KMS-11 (cell line): ENCODE data around the gene IL20RB.

Experiments used
- H2AFZ ChIP-seq: fragments of 200-600 bp; sonication (generic); 2 replicates; pipeline ENCODE4 v1.6.1; 2016; ENCODE audit warnings: antibody characterized with exemption, mixed run types, low read depth
- H3K27ac ChIP-seq: fragments of 200-600 bp; sonication (generic); 2 replicates; pipeline ENCODE4 v1.6.1; 2016; ENCODE audit warnings: mild to moderate bottlenecking, mixed run types
- H3K27me3 ChIP-seq: fragments of 200-600 bp; sonication (generic); 2 replicates; pipeline ENCODE4 v1.6.1; 2017; ENCODE audit warnings: mild to moderate bottlenecking, low read depth, mixed run types, moderate library complexity; ENCODE audit not compliant: insufficient read depth
- H3K36me3 ChIP-seq: fragments of 200-600 bp; sonication (generic); 2 replicates; pipeline ENCODE4 v1.6.1; 2017; ENCODE audit warnings: mild to moderate bottlenecking, mixed run types; ENCODE audit not compliant: insufficient read depth
- H3K4me1 ChIP-seq: fragments of 200-600 bp; sonication (generic); 2 replicates; pipeline ENCODE4 v1.6.1; 2016; ENCODE audit warnings: mild to moderate bottlenecking, low read depth, mixed run types; ENCODE audit not compliant: poor library complexity, severe bottlenecking
- H3K4me2 ChIP-seq: fragments of 200-600 bp; sonication (generic); 2 replicates; pipeline ENCODE4 v1.7.0; 2016; ENCODE audit warnings: mild to moderate bottlenecking, mixed run types
- H3K4me3 ChIP-seq: fragments of 200-600 bp; sonication (generic); IDR thresholded peaks from 2 replicates; pipeline ENCODE4 v1.6.1; 2017; ENCODE audit warnings: low read depth, low read length, mixed read lengths; ENCODE audit not compliant: insufficient read depth
- H3K79me2 ChIP-seq: fragments of 200-600 bp; sonication (generic); 2 replicates; pipeline ENCODE4 v1.6.1; 2016; ENCODE audit warnings: low read depth, mixed run types; ENCODE audit not compliant: insufficient read depth
- H3K9ac ChIP-seq: fragments of 200-600 bp; sonication (generic); 2 replicates; pipeline ENCODE4 v1.6.1; 2016; ENCODE audit warnings: mild to moderate bottlenecking, mixed run types
- H4K20me1 ChIP-seq: fragments of 200-600 bp; sonication (generic); 2 replicates; pipeline ENCODE4 v1.6.1; 2016; ENCODE audit warnings: mild to moderate bottlenecking, mixed run types; ENCODE audit not compliant: insufficient read depth
- TF ChIP-seq, protein P1 (sequence below): fragments of 200-600 bp; sonication (generic); conservative IDR thresholded peaks from 2 replicates; pipeline ENCODE4 v1.6.1; 2017; ENCODE audit warnings: low read depth, mild to moderate bottlenecking, antibody characterized with exemption, low read length, moderate library complexity, mixed read lengths

IL20RB gene

DNA sequence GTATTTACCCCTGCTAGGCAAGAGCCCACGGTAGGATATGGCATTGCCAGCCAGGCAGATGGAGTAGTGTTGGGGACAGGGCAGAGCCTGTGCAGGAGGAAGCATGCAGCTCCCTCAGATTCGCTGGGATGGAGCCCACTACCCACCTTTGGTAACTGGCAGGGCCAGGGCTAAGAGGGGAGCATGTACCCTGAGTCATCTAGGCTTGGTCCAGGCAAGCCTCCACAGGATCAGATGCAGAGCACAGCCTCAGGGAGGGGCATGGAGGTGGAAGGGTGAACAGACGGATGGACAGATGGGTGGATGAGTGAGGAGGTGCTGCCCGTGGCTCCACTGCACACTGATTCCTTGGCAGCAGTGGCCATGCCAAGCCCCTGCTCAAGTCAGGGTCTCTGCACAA lies 33.0 kb downstream of the IL20RB start:
- Histone ChIP-seq H3K27ac (no peak overlapping the region), H3K4me3 (no peak overlapping the region), H3K36me3 (no peaks in the 10 kb centered on the region), H3K4me1 (no peaks in the 10 kb centered on the region), H3K79me2 (no peaks in the 10 kb centered on the region), H3K4me2 (no peak overlapping the region), H3K27me3 (no peaks in the 10 kb centered on the region), H4K20me1 (no peaks in the 10 kb centered on the region), H3K9ac (no peak overlapping the region), H2AFZ (no peak overlapping the region)
- TF ChIP-seq, protein P1, sequence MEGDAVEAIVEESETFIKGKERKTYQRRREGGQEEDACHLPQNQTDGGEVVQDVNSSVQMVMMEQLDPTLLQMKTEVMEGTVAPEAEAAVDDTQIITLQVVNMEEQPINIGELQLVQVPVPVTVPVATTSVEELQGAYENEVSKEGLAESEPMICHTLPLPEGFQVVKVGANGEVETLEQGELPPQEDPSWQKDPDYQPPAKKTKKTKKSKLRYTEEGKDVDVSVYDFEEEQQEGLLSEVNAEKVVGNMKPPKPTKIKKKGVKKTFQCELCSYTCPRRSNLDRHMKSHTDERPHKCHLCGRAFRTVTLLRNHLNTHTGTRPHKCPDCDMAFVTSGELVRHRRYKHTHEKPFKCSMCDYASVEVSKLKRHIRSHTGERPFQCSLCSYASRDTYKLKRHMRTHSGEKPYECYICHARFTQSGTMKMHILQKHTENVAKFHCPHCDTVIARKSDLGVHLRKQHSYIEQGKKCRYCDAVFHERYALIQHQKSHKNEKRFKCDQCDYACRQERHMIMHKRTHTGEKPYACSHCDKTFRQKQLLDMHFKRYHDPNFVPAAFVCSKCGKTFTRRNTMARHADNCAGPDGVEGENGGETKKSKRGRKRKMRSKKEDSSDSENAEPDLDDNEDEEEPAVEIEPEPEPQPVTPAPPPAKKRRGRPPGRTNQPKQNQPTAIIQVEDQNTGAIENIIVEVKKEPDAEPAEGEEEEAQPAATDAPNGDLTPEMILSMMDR, result no peak

DNA sequence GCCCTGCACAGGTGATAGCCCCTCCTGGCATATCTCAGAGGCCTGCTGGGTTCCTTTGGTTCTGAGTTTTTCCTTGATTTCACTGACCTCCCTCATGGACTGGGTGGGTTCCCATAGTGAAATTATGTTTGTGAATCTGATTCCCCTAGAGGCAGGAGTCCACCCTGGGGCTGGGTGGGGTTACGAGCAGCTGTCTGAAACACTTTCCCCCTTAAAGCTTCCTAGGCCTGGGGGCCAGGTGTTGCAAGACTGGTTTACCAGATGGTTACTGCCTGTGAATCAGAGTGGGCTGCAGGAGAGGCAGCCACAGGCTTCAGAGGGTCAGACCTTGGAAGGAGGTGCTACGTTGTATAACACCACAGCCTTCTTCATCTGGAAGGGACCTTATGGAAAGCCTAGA lies 34.3 kb downstream of the IL20RB start:
- no peaks in the 10 kb centered on the region for H4K20me1 ChIP-seq
- no peak overlapping the region for H3K4me2 ChIP-seq
- no peaks in the 10 kb centered on the region for H3K36me3 ChIP-seq
- H3K27ac ChIP-seq, result no peak overlapping the region
- no peaks in the 10 kb centered on the region for H3K79me2 ChIP-seq
- no peak overlapping the region for H3K4me3 ChIP-seq
- no peaks in the 10 kb centered on the region for H3K4me1 ChIP-seq
- H3K9ac ChIP-seq, result no peak overlapping the region
- no peak overlapping the region for H2AFZ ChIP-seq
- H3K27me3 ChIP-seq, result no peaks in the 10 kb centered on the region
- TF ChIP-seq, protein P1, result no peak

DNA sequence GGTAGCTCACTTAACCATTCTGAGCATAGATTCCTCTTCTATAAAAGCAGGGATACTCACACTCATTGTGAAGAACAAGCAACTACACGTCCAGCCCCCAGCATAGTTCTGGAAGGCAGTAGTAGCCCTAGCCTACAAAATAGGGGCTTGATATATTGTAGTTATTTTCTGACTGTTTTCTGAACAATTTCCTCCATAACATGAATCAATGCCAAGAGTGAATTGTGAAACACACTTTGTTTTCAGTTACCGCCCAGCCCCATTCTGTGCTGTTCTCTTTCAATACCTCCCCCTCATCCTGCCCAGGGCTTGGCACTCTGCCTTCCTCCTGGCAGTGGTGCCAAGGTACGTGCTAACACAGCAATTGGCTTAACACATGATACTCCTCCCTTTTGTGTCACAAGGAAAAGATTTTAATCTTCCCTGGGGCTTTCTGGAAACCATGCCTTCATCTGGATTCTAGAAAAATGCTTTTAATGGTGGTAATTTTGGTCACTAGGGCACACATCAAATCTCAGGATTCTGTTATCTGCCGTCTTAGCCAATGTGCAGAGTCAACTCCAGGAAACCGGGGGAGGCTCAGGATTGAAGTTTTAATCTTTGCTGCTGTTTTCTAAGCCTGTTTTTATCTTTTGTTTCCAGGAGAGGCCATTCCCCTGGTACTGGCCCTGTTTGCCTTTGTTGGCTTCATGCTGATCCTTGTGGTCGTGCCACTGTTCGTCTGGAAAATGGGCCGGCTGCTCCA lies 37.2 kb downstream of the IL20RB start:
- no peaks in the 10 kb centered on the region for H3K4me1 ChIP-seq
- no peak overlapping the region for H3K4me2 ChIP-seq
- no peak overlapping the region for H3K4me3 ChIP-seq
- no peak overlapping the region for H2AFZ ChIP-seq
- H3K9ac ChIP-seq, result no peak overlapping the region
- TF ChIP-seq, protein P1, result no peak
- no peaks in the 10 kb centered on the region for H4K20me1 ChIP-seq
- H3K36me3 ChIP-seq, result no peaks in the 10 kb centered on the region
- no peaks in the 10 kb centered on the region for H3K79me2 ChIP-seq
- H3K27ac ChIP-seq, result no peak overlapping the region
- H3K27me3 ChIP-seq, result no peaks in the 10 kb centered on the region

DNA sequence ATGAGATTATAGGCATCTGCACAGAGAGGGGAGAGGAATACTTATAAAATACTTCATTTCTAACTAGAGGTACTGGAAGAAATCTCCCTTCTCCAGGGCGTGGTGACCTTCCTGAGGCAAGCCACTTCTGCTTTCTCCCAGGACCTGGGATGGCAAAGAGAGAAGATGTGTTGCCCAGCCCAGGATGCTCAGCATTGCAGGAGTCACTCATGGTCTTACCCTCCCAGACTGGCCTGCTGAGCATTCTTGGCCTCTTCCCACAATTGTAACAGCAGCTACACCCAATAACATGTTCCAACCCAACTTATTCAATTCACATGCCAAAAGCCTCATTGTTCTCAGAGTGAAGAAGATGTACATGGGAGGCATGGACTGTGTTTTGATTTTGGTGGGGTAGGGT lies 37.9 kb downstream of the IL20RB start:
- Histone ChIP-seq H3K36me3 (no peaks in the 10 kb centered on the region), H3K79me2 (no peaks in the 10 kb centered on the region), H3K4me3 (no peak overlapping the region), H3K27ac (no peak overlapping the region), H3K4me1 (no peaks in the 10 kb centered on the region), H3K9ac (no peak overlapping the region), H2AFZ (no peak overlapping the region), H3K27me3 (no peaks in the 10 kb centered on the region), H3K4me2 (no peak overlapping the region), H4K20me1 (no peaks in the 10 kb centered on the region)
- TF ChIP-seq, protein P1, result no peak
